GM12873 (cell line): ENCODE results near the gene PCSK7.

Experiments used
- TF ChIP-seq, protein P1 (sequence below): IDR thresholded peaks from 2 replicates; pipeline ENCODE4 v1.5.1; 2012; ENCODE audit warnings: low read depth, mild to moderate bottlenecking, moderate library complexity, low read length, control low read depth; ENCODE audit not compliant: insufficient read depth; ENCODE audit errors: missing control alignments

Gene PCSK7

DNA sequence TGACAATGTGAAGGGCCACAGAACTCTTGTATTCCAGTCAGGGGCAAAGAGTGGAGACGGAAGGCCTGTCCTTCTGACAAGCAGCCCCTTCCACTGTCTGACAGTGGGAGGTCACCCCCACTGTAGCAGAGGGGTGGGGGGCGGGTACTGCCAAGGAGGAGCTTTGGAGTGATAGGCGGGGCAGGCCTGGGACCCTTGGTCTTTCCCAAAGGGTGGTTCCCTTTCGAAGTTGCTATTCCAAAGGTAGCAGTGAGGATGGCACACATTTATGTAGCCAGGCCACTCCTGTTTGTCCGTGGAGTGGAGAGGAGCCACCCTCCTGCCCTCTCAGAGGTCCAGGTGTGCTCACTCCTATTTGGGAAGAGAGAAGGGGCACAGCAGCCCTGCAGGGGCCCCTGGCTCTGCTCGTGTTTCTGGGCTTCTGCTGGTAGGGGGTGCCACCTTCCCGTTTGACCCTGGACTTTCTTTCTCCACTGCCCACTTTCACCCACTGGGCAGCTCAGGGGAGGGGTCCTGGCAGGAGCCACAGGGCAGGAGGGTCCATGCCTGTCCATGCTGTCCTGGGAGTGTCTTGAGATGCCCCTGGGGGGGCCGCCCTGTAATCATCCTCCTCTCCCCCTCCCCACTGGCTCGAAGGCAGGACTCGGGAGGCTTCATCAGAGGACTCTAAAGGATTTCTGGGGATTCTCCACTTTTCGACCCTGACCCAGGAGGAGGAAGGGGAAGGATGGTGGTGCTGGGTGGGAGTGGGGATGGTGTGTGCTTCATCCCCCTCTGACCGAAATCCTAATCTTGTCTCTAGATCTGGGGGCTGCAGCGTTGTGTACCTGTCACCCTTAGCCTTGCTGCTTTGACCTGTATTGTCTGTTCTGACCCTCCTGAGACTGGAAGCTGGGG is 31.7 kb downstream of the PCSK7 start:
- TF ChIP-seq, protein P1, sequence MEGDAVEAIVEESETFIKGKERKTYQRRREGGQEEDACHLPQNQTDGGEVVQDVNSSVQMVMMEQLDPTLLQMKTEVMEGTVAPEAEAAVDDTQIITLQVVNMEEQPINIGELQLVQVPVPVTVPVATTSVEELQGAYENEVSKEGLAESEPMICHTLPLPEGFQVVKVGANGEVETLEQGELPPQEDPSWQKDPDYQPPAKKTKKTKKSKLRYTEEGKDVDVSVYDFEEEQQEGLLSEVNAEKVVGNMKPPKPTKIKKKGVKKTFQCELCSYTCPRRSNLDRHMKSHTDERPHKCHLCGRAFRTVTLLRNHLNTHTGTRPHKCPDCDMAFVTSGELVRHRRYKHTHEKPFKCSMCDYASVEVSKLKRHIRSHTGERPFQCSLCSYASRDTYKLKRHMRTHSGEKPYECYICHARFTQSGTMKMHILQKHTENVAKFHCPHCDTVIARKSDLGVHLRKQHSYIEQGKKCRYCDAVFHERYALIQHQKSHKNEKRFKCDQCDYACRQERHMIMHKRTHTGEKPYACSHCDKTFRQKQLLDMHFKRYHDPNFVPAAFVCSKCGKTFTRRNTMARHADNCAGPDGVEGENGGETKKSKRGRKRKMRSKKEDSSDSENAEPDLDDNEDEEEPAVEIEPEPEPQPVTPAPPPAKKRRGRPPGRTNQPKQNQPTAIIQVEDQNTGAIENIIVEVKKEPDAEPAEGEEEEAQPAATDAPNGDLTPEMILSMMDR, result no peak

DNA sequence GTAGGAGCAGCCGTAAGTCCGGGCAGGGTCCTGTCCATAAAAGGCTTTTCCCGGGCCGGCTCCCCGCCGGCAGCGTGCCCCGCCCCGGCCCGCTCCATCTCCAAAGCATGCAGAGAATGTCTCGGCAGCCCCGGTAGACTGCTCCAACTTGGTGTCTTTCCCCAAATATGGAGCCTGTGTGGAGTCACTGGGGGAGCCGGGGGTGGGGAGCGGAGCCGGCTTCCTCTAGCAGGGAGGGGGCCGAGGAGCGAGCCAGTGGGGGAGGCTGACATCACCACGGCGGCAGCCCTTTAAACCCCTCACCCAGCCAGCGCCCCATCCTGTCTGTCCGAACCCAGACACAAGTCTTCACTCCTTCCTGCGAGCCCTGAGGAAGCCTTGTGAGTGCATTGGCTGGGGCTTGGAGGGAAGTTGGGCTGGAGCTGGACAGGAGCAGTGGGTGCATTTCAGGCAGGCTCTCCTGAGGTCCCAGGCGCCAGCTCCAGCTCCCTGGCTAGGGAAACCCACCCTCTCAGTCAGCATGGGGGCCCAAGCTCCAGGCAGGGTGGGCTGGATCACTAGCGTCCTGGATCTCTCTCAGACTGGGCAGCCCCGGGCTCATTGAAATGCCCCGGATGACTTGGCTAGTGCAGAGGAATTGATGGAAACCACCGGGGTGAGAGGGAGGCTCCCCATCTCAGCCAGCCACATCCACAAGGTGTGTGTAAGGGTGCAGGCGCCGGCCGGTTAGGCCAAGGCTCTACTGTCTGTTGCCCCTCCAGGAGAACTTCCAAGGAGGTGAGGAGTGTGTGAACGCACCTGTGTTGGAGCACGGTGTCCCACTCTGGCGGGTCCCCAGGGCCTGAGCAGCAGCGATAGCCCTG is 32.6 kb downstream of the PCSK7 start, which contains the start of gene TAGLN:
TSS of gene TAGLN (plus strand) at position 318 of the 863 bp plus-strand sequence. CDS start 3,644 bp downstream, outside the sequence.
- TF ChIP-seq, protein P1, result no peak

DNA sequence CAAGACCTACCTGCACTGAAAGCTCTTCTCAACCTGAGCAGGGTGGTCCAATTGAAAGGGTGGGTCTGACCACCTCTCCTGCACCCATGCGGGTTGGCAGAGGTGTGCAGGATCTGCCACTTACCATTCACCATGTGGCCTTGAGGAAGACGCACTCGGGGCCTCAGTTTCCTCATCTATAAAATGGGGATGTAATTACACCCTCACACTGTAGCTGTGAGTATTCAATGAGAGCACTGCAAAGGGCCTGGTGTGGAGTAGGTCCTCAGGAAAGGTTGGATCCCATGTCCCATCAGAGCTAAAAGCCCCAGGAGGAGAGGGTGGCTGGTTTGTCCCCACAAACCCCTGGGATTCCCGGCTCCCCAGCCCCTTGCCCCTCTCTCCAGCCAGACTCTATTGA is 33.3 kb downstream of the PCSK7 start:
- TF ChIP-seq, protein P1, result no peak

DNA sequence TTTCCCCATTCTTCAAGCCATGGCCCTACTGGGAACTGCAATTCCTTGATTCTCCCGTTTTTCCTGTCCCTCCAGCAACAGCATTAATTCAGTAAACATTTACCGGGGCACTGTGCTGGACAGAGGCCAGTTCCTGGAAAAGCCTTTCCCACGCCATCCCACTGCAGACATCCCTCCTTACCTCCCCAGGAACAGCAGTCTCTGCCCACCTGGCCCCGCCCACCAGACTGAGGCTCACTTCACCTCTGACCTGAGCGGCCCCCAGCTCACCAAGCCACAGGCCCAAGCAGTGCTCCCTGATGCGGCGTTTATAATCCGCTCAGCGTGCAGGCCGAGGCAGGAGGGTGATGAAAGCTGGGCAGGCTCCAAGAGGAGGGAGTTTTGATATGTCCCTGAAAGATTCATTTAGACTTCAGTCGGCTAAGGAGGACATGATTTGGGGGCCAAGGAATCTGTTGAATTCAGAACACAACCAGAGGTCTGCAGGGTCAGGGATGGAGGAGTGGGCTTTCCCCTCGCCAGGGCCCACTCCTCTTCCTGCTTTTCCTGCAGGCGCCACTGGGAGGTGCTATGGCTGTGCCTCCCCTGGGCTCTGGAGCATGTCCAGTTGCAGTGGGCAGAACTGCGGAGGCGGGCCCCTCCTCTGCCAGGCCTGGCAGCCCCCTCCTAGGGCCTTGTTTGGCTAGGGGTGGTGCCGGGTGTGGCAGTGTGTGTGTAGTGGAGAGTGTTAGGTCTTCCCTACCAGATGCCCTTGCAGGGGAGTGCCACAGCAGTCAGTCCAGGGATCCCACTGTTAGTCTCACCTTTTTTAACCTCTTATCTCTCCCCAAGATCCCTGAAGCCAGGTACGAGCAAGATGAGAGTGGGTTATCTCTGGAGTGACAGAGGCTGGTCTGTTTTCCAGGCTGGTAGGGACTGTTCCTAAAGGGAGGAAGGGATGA is 34.1 kb downstream of the PCSK7 start:
- TF ChIP-seq, protein P1, result peak; percentile 52

DNA sequence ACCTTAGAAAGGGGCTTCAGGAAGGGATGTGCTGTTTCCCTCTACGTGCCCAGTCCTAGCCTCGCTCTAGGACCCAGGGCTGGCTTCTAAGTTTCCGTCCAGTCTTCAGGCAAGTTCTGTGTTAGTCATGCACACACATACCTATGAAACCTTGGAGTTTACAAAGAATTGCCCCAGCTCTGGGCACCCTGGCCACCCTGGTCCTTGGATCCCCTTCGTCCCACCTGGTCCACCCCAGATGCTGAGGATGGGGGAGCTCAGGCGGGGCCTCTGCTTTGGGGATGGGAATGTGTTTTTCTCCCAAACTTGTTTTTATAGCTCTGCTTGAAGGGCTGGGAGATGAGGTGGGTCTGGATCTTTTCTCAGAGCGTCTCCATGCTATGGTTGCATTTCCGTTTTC is 34.9 kb downstream of the PCSK7 start:
- TF ChIP-seq, protein P1, result no peak

DNA sequence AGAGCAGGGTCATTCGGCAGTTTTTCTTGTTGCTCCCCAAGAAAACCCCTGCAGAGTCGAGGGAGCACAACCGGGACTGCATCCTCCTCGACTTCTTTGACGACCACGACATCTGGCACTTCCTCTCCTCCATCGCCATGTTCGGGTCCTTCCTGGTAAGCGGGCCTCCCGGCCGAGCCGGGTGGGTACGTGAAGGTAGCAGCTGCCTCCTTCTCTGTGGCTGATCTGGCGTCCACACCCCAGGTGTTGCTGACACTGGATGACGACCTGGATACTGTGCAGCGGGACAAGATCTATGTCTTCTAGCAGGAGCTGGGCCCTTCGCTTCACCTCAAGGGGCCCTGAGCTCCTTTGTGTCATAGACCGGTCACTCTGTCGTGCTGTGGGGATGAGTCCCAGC is 36.1 kb downstream of the PCSK7 start:
- TF ChIP-seq, protein P1, result no peak

DNA sequence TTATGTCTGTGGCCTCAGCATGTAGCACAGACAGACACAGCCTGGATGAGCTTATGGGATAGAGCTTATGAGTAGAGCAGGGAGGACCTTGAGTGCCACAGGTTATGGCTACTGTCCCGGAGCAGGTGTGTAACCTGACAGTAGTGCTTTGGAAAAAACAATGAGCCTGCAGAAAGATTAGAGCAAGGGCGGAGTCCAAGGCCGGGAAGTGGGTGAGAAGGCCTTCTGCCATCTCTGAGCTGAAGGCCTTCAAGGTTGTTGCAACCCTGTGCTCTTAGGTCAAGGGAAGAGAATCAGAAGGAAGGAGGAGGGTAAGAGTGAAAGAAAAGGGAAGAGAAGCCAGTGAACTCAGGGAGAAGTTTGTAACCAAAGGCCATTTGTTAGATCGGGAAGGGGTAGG is 36.6 kb downstream of the PCSK7 start:
- TF ChIP-seq, protein P1, result no peak
